Common myeloid progenitor, CD34-positive (primary cell): Measurements from ENCODE around the gene LMO2.

Experiments used
- CTCF ChIA-PET: fragments of 350-600 bp; sonication (Branson Sonifier 250); formaldehyde crosslinking; loops from one replicate; lab custom pipeline; 2021; ENCODE audit warnings: antibody characterized with exemption; lab: Charles Lee
- POLR2A ChIA-PET: fragments of 350-600 bp; sonication (Branson Sonifier 250); formaldehyde crosslinking; loops from one replicate; lab custom pipeline; 2021; ENCODE audit warnings: antibody characterized with exemption; lab: Charles Lee
- DNase-seq, 3 donors: peaks; one replicate each; pipeline versions ENCODE4 v3.0.0 to v3.0.0-alpha.2; 2013
- H3K27ac ChIP-seq, 2 experiments: 1 replicate in 1 of 2; 2 replicates in 1 of 2; pipeline ENCODE4 v1.7.0; 2013; ENCODE audit warnings: inconsistent platforms in 2 of 2, low read length in 2 of 2, mild to moderate bottlenecking in 2 of 2, low read depth in 1 of 2, moderate library complexity in 1 of 2; ENCODE audit not compliant: severe bottlenecking in 2 of 2, insufficient read depth in 1 of 2, poor library complexity in 1 of 2
- H3K27me3 ChIP-seq, 5 experiments: replicated peaks in 2 of 5; 1 replicate in 3 of 5; 2 replicates in 2 of 5; pipeline versions ENCODE4 v1.6.1 to v1.7.0; 2013; ENCODE audit warnings: low read length in 4 of 5, mild to moderate bottlenecking in 2 of 5, moderate library complexity in 2 of 5, inconsistent platforms in 1 of 5; ENCODE audit not compliant: insufficient read depth in 5 of 5, control insufficient read depth in 4 of 5
- H3K36me3 ChIP-seq, 4 experiments: 1 replicate in 2 of 4; 2 replicates in 2 of 4; pipeline versions ENCODE4 v1.6.1 to v1.7.0; 2013; ENCODE audit warnings: low read length in 3 of 4, control low read depth in 1 of 4, mild to moderate bottlenecking in 1 of 4; ENCODE audit not compliant: control insufficient read depth in 4 of 4, insufficient read depth in 4 of 4
- H3K4me1 ChIP-seq, 4 experiments: 1 replicate in 3 of 4; 2 replicates in 1 of 4; pipeline versions ENCODE4 v1.6.1 to v1.7.1; 2013; ENCODE audit warnings: low read length in 3 of 4, mild to moderate bottlenecking in 3 of 4, control low read depth in 1 of 4, inconsistent platforms in 1 of 4, moderate library complexity in 1 of 4; ENCODE audit not compliant: control insufficient read depth in 4 of 4, insufficient read depth in 4 of 4; ENCODE audit errors: control extremely low read depth in 1 of 4
- H3K4me3 ChIP-seq, 7 experiments: 1 replicate in 4 of 7; 2 replicates in 3 of 7; pipeline versions ENCODE4 v1.5.1 to v1.7.0; 2013; ENCODE audit warnings: mild to moderate bottlenecking in 7 of 7, low read length in 6 of 7, moderate library complexity in 6 of 7, inconsistent platforms in 2 of 7, low read depth in 2 of 7, control low read depth in 1 of 7; ENCODE audit not compliant: insufficient read depth in 4 of 7, control insufficient read depth in 1 of 7; ENCODE audit errors: extremely low read depth in 1 of 7
- H3K9me3 ChIP-seq, 5 experiments: 1 replicate in 4 of 5; 2 replicates in 1 of 5; pipeline versions ENCODE4 v1.6.1 to v1.7.1; 2013; ENCODE audit warnings: low read length in 4 of 5, mild to moderate bottlenecking in 2 of 5, inconsistent platforms in 1 of 5, low read depth in 1 of 5, moderate library complexity in 1 of 5; ENCODE audit not compliant: control insufficient read depth in 4 of 5, insufficient read depth in 2 of 5; ENCODE audit errors: control extremely low read depth in 1 of 5
- WGBS: methylation state at CpG from one replicate; pipeline ENCODE4 v1.1.5; 2013; ENCODE audit not compliant: insufficient coverage; 5-methylcytosine and 5-hydroxymethylcytosine counted together

LMO2 gene

DNA sequence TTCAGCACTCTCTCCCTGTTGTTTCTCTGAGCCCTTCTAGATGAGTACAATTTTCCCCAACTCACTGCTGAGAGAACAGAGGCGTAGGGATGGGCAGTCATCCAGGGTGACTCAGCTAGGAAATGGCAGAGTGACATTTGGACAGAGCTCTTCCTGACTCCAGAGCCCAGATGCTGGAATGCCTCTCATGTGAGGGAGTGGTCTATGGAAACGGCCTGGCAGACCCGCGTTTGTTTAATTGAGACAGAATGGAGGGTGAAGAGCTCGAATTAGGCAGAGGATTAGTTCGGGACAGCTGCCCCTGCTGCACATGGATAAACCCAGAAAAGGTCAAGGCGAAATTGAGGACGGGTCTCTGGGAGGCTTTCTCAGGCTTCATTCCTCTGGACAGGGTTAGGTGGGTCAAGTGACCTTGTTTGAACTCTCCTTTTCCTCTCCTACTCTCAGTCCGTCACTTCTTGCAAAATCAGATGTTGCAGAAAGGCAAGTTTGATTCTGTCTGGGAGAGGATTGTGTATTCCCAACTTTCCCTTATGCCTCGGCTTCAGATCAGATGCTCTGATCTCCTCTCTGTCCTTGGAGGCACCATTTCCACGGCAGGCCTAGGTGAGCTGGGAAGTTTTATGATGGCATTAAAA lies 7.6 kb upstream of the LMO2 start:
- CTCF ChIA-PET = interaction anchor here (0.9 to 3.4 kb wide), 11 partner anchors 10 to 59 kb away, joined by 3 to 14 read pairs (median 3); no protein-coding TSS in a partner anchor
- Histone ChIP-seq H3K27me3 (no peaks in the 10 kb centered on the region), H3K4me1 (peaks cover 32 to 68% (median 64%) of the 10 kb centered on the region in 4 experiments), H3K9me3 (no peaks in the 10 kb centered on the region), H3K4me3 (peak overlapping the region in 1 of 7 experiments; percentile 24), H3K36me3 (no peaks in the 10 kb centered on the region), H3K27ac (no peak overlapping the region)
- peak in 1 of 3 donors; percentile 39 for DNase-seq
- POLR2A ChIA-PET = interaction anchor here (1.3 kb wide), 1 partner anchor 19 kb away, joined by 3 read pairs; no protein-coding TSS in a partner anchor
- WGBS = 56% methylated on average over 10 of the region's 11 CpGs

- no peaks in the 10 kb centered on the region for H3K27me3 ChIP-seq
- POLR2A ChIA-PET = interaction anchor here (1.3 kb wide), 1 partner anchor 18 kb away, joined by 3 read pairs; no protein-coding TSS in a partner anchor
- 78% methylated on average over 2 of the region's 3 CpGs for WGBS
- DNase-seq = no peak
- CTCF ChIA-PET = interaction anchor here (0.9 to 3.4 kb wide), 12 partner anchors 11 to 71 kb away, joined by 3 to 14 read pairs (median 3); no protein-coding TSS in a partner anchor
- no peaks in the 10 kb centered on the region for H3K36me3 ChIP-seq
- peaks cover 34 to 72% (median 70%) of the 10 kb centered on the region in 4 experiments for H3K4me1 ChIP-seq
- no peak overlapping the region for H3K27ac ChIP-seq
- peak overlapping the region in 1 of 7 experiments; percentile 0 for H3K4me3 ChIP-seq
- no peaks in the 10 kb centered on the region for H3K9me3 ChIP-seq
Observed at GRCh38 chr11:33898957-33899356, 7.1 kb upstream of the LMO2 start.

DNA sequence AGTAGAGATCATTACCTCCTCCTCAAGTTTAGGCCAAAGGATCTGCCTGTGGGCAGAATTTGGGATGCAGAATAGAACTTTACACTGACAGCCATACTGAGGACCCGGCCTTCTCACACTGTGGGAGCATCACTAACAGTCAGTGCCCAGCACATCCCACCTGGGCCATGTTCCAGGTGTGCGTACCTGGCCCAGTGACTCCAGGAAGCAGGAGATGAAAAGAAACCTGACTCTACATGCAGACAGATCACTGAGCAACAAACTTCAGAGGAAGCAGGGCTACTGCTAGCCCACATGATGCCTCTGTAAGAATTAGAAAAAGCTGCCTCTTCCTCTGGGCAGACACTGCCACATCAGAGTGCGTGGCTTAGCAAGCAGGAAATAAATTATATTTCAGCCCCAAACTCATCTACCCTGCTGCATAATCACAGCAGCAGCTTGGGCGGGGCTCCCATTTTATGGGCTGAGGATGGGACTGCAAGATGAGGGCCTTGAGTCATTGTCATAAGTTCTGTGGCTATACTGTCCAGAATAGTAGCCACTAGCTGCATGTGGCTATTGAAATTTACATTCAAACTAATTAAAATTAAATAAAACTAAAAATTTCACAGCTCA lies 6.0 kb upstream of the LMO2 start:
- POLR2A ChIA-PET = no interaction called here

DNA sequence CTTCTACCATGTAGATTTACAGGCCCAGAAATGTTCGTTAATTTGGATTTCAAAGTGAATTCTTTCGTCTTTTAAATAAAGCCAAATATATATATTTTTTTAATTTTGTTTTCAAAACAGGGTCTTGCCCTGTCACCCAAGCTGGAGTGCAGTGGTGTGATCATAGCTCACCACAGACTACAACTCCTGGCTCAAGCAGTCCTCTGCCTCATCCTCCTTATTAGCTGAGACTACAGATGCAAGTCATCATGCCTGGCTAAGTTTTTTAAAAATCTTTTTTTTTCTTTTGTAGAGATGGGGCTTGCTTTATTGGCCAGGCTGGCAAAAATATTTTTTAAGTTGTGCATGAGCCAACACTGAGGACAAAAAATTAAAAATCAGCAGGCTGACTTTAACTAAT lies 5.0 kb upstream of the LMO2 start:
- Histone ChIP-seq H3K4me3 (no peak overlapping the region), H3K4me1 (peaks cover 48 to 91% (median 88%) of the 10 kb centered on the region in 4 experiments)

More for the DNA sequence above, 6.0 kb upstream of the LMO2 start:
- H3K4me3 ChIP-seq = no peak overlapping the region
- no peaks in the 10 kb centered on the region for H3K36me3 ChIP-seq
- no peaks in the 10 kb centered on the region for H3K27me3 ChIP-seq
- H3K9me3 ChIP-seq = no peaks in the 10 kb centered on the region
- CTCF ChIA-PET = interaction anchor here (0.6 to 3.4 kb wide), 8 partner anchors 12 to 74 kb away, joined by 3 to 14 read pairs (median 4); no protein-coding TSS in a partner anchor
- no peak for DNase-seq
- WGBS = 100% methylated on average over 1 of the region's 4 CpGs
- H3K27ac ChIP-seq = peak overlapping the region in 1 of 2 experiments; percentile 21
- H3K4me1 ChIP-seq = peaks cover 39 to 81% (median 79%) of the 10 kb centered on the region in 4 experiments

GRCh38 chr11:33895752-33896137 lies 3.9 kb upstream of the LMO2 start:
- Histone ChIP-seq H3K27me3 (no peaks in the 10 kb centered on the region), H3K4me1 (peaks cover 51 to 98% (median 94%) of the 10 kb centered on the region in 4 experiments), H3K4me3 (no peak overlapping the region), H3K9me3 (no peaks in the 10 kb centered on the region), H3K27ac (peak overlapping the region in 1 of 2 experiments; percentile 21), H3K36me3 (no peaks in the 10 kb centered on the region)
- CTCF ChIA-PET = interaction anchor here (0.9 to 2.7 kb wide), 8 partner anchors 14 to 75 kb away, joined by 3 to 20 read pairs (median 4); no protein-coding TSS in a partner anchor
- 100% methylated on average over 2 of the region's 2 CpGs for WGBS
- no peak for DNase-seq
- POLR2A ChIA-PET = no interaction called here

More for the DNA sequence above, 5.0 kb upstream of the LMO2 start:
- Histone ChIP-seq H3K27me3 (no peaks in the 10 kb centered on the region), H3K27ac (no peak overlapping the region), H3K9me3 (no peaks in the 10 kb centered on the region), H3K36me3 (no peaks in the 10 kb centered on the region)
- ChIA-PET POLR2A (no interaction called here), CTCF (interaction anchor here (1.9 to 2.7 kb wide), 2 partner anchors 13 to 74 kb away, joined by 5 to 20 read pairs; no protein-coding TSS in a partner anchor)
- peak in 2 of 3 donors; percentile 67 to 78 for DNase-seq
- no CpG with 5 or more reads among the region's 2 CpGs for WGBS

DNA sequence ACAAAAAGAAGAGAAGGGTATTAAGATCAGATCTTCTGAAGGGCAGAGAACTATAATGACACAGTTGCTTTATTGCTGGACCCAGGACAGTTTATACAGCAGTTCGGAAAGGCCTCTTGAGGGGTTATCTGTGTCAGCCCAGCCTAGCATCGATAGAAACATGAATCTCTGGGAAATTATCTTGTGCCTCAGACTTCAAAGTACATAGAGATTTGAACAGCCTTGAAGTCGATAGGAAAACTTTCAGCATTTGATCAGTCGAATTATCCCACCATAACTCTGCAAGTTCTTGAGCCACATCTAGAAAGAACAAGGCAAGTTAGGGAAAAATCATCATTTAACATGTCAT lies 2.5 kb upstream of the LMO2 start:
- H3K27ac ChIP-seq = peak overlapping the region; percentile 71 to 91
- H3K4me1 ChIP-seq = peaks cover 46 to 98% (median 88%) of the 10 kb centered on the region in 4 experiments
- CTCF ChIA-PET = interaction anchor here (0.7 to 8.1 kb wide), 12 partner anchors 10 to 76 kb away, joined by 3 to 82 read pairs (median 4); no protein-coding TSS in a partner anchor
- no peak for DNase-seq
- peak overlapping the region in 6 of 7 experiments; percentile 43 to 85 (median 60) for H3K4me3 ChIP-seq
- no peaks in the 10 kb centered on the region for H3K27me3 ChIP-seq
- POLR2A ChIA-PET = interaction anchor here (0.6 to 3.3 kb wide), 5 partner anchors 8 to 77 kb away, joined by 3 to 18 read pairs (median 5); no protein-coding TSS in a partner anchor
- WGBS = 0% methylated on average over 3 of the region's 4 CpGs
- peaks cover 0 to under 1% (median 0%) of the 10 kb centered on the region in 4 experiments for H3K36me3 ChIP-seq
- H3K9me3 ChIP-seq = no peaks in the 10 kb centered on the region
